HG03045 (cell line): Measurements from ENCODE around the gene MELK.

Source experiments
- ATAC-seq: cut with Tn5 transposase; IDR thresholded peaks from one replicate; pipeline ENCODE4 v1.9.1; 2021; ENCODE audit warnings: mild to moderate bottlenecking, moderate library complexity; ENCODE audit not compliant: unreplicated experiment

The MELK gene

DNA sequence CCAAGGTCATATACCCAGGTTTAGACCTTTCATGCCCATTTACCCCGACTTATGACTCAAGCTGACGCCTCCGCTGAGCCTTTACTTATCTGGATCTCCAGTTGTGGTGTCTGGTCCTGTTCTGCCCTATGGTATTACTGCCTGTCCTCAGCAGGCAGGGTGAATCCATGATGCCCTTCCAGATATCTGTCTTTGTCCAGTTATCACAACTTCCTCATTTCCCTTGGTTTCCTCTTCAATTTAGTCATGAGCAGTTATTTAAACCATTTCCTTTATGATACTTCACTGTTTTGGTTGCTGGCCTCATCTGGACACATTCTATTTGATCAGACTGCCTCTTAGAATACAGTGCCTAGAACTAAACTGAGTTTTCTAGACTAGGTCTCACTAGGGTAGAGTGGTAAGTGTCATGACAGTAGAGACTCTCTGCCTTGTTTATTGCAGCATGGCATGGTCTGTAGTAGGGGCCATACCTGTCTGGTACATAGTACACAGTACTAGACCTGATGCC lies 93.3 kb downstream of the MELK start:
- no peak for ATAC-seq

DNA sequence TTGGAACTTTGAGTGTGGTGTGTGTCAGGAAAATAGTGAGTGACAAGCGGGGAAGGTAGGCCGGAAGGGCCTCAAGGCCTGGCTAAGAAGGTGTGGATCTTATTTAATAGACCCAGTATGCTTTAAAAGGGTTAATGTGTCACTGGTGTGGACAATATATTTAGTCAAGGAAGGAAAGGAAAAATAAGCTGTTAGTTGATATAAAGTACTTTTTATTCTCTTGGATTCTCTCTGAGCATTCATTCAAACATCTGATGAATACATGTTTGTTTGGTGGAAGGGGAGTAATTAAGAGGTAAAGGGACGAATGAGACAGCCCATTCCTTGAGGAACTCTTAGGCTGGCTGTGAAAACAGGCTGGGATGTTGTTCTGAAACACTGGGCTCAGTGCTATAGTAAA lies 98.9 kb downstream of the MELK start:
- ATAC-seq: no peak

DNA sequence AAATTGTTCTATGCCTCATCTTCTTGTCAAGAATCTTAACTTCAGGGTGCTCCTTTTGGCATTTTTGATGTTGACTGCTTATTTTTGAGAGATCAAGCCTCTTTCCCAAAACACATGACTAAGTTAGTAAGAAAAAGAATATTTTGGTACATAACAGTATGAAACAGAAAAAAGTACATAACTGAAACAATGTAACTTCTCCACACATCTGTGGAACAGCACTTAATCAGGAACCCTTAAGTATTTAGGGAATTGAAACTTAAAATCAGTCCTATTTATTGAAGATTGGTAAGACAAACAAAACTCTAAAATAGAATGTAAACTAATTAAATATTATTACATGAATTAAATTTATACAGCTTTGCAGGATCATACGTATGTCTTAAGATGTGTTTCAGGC lies 103.4 kb downstream of the MELK start:
- no peak for ATAC-seq

DNA sequence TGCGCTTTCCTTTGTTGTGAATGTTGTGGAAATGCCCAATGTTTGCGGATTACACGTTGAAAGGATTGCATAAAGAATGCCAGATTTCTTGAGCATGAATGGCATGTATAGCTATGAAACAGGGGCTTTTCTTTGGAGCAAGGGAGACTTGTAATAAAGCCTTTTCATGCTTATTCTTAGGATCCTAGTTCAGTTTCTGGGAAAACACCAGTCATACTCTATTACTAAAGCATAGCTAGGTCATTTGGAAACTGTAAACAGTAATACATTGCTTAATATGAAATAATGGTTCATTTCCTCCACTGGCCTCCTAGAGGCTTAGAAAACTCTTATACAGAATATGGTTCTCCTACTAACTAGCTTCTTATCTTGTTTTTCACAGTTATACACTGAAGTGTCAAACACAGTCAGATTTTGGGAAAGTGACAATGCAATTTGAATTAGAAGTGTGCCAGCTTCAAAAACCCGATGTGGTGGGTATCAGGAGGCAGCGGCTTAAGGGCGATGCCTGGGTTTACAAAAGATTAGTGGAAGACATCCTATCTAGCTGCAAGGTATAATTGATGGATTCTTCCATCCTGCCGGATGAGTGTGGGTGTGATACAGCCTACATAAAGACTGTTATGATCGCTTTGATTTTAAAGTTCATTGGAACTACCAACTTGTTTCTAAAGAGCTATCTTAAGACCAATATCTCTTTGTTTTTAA lies 104.2 kb downstream of the MELK start:
- ATAC-seq: no peak

DNA sequence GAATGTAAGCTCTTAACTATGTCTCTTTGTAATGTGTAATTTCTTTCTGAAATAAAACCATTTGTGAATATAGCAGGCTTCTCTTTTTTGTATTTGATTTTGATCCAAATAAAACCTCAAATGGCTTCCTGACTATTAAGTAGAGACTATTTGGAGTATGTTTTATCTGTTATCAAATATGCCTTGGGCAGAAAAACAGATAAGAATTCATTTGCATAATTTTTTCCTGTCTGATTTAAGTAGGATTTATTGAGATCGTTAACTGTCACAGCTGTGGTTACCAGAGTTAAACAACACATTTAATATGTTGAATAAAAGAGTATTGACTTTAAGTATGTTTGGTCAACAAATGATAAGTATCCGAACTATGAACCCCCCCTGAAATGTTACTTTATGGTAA lies 104.9 kb downstream of the MELK start:
- ATAC-seq: no peak

DNA sequence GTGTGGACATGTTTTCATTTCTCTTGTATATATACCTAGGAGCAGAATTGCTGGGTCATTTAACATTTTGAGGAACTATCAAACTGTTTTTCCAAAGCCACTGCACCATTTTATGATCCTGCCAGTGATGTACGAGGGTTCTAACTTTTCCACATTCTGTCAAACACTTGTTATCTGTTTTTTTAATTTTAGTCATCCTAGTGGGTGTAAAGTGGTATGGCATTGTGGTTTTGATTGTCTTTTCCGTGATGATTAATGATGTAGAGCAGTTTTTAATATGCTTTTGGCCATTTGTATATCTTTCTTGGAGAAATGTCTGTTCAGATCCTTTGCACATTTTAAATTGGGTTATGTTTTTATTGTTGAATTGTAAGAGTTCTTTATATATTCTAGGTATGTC lies 107.0 kb downstream of the MELK start:
- no peak for ATAC-seq

DNA sequence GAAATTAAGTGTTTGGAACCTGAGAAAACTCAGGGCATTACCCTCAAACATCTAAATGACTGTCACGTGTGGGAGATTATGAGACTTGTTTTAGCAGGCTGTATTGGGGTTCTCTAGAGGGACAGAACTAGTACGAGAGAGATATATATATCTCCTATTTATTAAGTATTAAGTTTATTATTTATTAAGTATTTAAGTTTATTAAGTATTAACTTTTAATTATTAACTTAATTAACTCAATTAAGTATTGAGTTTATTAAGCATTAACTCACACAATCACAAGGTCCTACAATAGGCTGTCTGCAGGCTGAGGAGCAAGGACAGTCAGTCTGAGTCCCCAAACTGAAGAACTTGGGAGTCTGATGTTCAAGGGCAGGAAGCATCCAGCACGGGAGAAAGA lies 113.8 kb downstream of the MELK start:
- no peak for ATAC-seq

DNA sequence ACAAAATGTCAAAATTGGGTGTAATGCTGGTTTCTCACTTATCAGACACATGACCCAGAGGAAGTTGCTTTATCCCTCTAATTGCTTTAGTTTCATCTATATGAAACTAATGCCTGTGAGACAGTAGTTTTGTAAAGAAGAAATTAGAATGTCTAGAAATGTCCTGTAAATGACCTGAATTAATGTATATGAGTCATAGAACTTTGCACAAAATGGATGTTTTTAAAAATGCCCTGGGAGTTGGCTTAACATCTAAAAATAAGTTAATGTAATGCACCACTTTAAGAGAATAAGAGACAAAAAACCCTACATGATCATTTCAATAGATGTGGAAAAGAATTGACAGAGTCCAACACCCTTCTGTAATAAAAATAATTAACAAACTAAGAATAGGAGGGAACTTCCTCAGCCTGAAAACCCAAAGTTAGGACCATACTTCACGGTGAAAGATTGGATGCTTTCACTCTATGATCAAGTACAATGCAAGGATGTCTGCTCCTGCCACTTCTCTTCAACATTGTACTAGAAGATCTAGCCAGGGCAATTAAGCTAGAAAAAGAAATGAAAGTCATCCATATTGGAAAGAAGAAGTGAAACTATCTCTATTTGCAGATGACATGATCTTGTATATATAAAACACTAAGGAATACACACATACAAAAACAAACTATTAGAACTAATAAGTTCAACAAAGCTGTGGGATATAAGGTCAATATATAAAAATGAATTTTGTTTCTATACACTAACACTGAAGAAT lies 117.9 kb downstream of the MELK start:
- ATAC-seq: no peak

DNA sequence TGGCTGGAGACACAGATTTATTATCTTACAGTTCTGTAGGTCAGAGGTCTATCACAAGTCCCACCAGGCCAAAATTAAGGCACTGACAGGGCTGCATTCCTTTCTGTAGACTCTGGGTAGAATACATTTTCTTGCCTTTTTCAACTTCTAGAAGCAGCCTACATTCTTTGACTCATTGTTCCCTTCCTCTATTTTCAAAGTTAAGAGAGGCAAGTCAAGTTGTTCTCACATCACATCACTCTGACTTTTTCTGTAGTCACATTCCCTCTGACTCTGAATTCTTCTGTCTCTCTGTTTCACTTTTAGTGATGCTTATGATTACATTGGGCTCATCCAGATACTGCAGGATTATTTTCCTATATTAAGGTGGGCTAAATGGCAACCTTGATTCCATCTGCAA lies 119.0 kb downstream of the MELK start:
- no peak for ATAC-seq

DNA sequence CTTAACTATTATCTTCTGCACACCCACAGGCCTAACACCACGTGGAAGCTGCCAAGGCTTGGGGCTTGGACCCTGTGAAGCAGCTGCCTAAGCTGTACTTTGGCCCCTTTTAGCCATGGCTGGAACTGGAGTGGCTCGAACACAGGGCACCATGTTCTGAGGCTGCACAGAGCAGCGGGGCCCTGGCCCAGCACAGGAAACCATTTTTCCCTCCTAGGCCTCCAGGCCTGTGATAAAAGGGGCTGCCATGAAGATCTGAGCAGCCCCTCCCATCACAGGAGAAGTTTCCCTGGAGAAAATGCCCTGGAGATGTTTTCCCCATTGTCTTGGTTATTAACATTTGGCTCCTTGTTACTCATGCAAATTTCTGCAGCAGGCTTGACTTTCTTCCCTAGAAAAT lies 126.3 kb downstream of the MELK start:
- ATAC-seq: no peak

DNA sequence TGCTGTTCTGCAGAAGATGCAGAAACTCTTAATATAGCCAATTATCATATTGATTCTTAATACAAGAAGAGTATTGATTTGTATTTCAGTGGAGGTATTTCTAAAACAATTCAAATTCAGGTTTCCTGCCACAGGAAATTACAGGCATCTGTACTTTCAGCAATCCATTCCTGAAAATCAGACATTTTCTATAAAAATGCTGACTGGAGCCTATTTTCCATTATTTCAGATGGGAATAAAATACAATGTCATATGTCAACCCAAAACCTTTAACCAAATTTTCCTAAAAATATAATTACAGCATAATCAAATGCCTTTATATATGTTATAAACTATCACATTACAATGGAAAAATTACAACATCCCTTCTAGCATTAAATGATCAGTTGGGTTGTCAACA lies 131.5 kb downstream of the MELK start:
- no peak for ATAC-seq

DNA sequence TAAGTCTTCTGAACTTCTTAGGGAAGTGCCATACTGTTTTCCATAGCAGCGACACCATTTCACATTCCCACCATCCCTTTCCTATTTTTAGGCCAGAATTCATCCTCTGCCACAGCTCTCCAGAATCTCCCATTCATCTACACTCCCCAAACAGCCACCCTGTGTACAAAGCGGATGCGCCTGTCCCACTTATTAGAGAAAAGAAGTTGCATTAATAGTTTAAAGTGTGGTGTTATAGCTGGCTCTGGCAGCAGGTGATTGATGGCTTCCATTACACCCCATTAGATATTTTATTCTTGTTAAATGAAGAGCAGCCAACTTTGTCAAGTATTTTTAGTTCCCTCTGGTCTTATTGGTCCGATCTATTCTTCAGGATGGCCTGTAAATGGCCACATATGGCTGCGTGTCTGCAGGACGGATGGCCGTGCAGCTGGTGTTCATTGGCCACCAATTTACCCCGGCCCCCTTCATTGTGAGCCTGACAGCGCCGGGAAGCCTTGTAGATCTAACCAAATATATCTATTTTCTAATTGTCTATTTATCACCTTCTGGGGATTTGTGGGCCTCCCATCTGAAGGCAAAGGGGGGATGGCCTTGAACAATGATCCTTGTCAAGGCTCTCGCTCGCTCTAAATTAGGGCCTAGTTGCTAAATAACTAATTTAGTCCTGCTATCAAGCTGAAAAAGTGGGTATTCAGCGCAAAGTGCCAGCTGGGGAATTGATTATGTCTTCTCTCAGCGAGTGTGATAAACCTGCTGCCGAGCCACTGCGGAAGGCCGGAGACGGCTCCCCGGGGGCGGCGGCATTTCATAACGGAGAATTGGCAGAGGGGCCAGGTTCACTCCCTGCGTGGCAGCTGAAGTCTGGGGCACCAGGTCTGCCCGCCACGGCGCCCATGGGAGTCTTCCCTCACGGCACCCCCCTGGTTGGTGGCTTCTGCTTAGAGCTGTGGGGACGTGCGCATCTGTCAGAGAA lies 141.1 kb downstream of the MELK start:
- no peak for ATAC-seq

DNA sequence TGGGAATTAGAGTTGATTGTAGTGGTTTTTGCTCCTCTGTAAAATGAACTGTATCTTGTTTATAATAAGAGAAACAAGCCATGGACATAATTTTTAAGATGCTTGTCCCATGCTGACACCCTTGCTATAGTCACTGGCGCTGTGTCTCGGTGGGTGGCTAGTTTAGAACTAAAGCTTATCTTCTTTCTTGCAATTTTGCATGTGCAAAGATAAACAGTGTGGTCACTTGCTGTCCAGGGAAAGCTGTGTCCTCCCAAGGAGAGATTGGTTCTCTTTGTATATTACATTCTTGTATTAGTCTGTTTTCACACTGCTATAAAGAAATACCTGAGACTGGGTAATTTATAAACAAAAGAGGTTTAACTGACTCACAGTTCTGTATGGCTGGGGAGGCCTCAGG lies 143.8 kb downstream of the MELK start:
- no peak for ATAC-seq

DNA sequence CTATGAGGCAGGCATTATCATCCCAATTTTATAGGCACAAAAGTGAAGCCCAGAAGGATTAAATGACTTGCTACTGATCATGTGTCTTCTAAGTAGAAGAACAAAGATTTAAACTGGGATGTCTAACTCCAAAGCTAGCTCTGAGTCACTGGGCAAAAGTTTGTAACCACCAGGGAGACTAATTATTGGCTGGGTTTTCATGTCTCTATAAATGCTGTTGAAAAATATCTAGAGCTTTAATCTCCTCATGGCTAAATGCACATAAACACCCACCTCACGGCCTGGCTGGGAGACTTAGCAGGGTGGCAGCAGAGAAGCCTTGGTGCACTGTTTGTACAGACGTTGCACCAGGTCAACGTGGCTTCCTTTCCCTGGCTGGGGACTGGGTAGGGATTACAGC lies 144.6 kb downstream of the MELK start:
- no peak for ATAC-seq

DNA sequence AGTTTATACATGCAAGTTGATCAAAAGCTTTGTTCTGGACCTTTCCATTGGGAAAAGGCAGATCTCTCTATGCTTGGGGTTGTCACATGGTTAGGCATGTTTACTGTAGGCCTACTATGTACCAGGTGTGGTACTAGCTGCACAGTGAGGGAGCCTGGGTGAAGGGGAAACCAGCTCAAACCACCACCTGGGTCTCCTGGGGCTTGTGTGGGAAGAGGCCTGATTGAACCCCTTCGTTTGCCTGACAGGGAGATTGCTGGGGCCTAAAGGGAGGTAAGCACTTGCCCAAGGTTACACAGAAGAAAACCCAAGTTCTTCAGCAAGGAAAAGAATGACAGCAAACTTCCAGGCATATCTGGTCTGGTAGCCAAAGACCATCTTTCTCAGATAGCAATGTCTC lies 145.9 kb downstream of the MELK start:
- no peak for ATAC-seq

DNA sequence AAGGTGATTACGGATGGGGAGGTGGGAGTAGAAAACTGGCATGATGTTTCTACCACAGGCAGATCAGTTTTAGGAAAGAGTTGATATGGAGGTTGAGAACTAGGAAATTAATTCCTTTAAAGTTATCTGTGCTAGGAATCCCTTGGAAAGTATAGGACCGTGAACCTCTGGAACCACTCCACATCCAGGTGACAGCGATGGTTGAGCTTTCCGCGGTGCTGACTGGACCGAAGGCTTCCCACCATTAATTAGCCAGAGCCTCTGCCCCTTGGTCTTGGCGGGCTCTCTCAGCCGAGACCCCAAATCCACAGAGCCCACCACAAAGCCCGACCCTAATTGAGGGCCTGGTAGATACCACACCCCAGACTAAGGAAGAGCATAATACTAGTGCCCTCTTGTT lies 147.3 kb downstream of the MELK start:
- ATAC-seq: no peak

DNA sequence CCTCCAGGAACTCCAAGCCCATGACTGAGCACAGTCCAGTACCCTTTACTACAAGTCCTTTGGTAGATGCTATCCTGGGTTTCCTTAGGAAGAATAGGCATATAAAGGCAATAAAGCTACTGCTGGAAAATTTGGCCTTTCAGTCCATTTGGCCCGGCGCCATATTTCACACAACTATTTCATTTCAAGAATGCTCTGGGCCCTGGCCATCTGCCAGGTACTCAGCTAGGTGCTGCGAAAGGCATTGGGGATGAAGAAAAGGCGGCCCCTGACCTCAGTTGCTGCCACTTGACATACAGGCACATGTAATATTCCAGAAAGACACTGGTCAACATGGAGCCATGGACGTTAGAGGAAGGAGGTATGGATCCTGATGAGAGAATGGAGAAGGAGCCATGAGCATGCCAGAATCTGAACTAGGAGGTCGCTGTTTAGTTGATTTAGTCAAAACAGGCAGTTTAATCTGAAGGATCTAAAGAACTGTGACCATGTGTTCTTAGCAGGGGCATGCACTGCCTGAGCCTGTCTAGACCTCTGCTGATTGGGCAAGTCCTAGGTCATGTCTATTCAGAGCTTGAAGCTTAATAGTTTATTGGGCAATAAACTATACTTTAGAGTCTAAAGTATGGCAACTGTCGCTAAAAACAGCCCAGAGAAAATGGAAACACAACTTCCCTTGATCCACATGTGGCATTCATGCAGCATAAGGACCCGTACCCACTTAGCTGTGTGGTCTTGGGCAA lies 149.3 kb downstream of the MELK start:
- no peak for ATAC-seq

DNA sequence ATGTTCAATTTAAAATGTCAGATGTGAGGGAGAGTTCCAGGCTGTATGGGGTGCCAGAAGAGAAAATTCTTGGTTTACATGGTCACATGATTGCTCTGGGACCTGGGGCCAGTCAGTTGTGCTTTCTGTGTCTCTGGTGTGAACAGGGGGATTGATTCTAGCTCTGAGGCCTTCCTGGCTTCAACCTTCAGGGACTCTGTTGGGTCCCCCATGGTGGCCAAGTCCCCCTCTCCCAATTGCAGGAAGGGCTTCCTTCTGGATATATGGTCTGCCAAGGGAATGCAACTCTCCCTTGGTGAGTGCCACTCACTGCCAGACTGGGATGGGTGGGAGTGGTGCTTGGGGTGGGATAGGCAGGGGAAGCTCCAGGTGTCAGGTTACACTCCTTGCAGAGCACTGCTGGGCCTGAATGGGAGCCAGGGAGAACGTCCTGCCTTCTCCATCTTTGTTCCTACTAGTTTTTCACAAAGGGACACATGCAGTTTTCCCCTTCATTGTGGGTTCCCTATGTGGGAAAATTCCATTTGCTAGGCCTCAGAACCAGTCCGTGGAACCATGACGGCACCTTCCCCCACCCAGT lies 153.2 kb downstream of the MELK start:
- no peak for ATAC-seq
